Tibial artery (tissue), 4 donors: ENCODE measurements around the gene CCDC198.

Source experiments
- DNase-seq, 2 donors: peaks; one replicate each; pipeline ENCODE4 v3.0.0-alpha.2; 2019
- H3K27ac ChIP-seq, 2 donors: fragments of 200-600 bp; sonication (generic) in 1 of 2; 1 replicate in 1 of 2; 2 replicates in 1 of 2; pipeline ENCODE4 v1.5.1; 2018 to 2019; ENCODE audit warnings: mild to moderate bottlenecking in 1 of 2
- H3K27me3 ChIP-seq, 2 donors: fragments of 200-600 bp; sonication (generic) in 1 of 2; one replicate each; pipeline versions ENCODE4 v1.5.1 to v1.6.0; 2016 to 2019
- H3K36me3 ChIP-seq, 3 donors: fragments of 200-600 bp; sonication (generic) in 2 of 3; one replicate each; pipeline ENCODE4 v1.5.1; 2016 to 2019; ENCODE audit warnings: mild to moderate bottlenecking in 2 of 3
- H3K4me1 ChIP-seq, 4 donors: fragments of 200-600 bp; sonication (generic) in 2 of 4; 1 replicate in 3 of 4; 2 replicates in 1 of 4; pipeline ENCODE4 v1.5.1; 2016 to 2019
- H3K4me3 ChIP-seq, 2 donors: fragments of 200-600 bp; sonication (generic) in 1 of 2; 1 replicate in 1 of 2; 2 replicates in 1 of 2; pipeline ENCODE4 v1.5.1; 2018 to 2019; ENCODE audit warnings: mild to moderate bottlenecking in 2 of 2
- H3K9me3 ChIP-seq, 3 donors: fragments of 200-600 bp; sonication (generic) in 1 of 3; one replicate each; pipeline ENCODE4 v1.5.1; 2016 to 2019
- CTCF ChIP-seq, 2 experiments: fragments of 200-600 bp in 1 of 2; fragments of 450-650 bp in 1 of 2; IDR thresholded peaks; one replicate each; pipeline ENCODE4 v1.5.1; 2017 to 2019; ENCODE audit warnings: antibody characterized with exemption in 2 of 2, mild to moderate bottlenecking in 1 of 2, moderate library complexity in 1 of 2
- intact Hi-C: fragments of 100-400 bp; cut with DNase I; formaldehyde crosslinking; loops from one replicate; pipeline ENCODE4 v1.15.0; 2023; ENCODE audit warnings: low total_unique reads

Gene CCDC198

GRCh38 chr14:57470909-57471308, 22.7 kb downstream of the CCDC198 start:
- TF ChIP-seq CTCF (IDR thresholded peaks at IDR 0.05) = no peak
- no peak for DNase-seq
- Histone ChIP-seq H3K4me1 (no peaks in the 10 kb centered on the region), H3K9me3 (no peaks in the 10 kb centered on the region), H3K27ac (no peak overlapping the region), H3K36me3 (peaks cover 0 to 5% (median 0%) of the 10 kb centered on the region in 3 donors), H3K4me3 (no peak overlapping the region), H3K27me3 (no peaks in the 10 kb centered on the region)
- intact Hi-C loops = no loop called here

GRCh38 chr14:57464008-57464730, 29.5 kb downstream of the CCDC198 start:
- no peaks in the 10 kb centered on the region for H3K4me1 ChIP-seq
- DNase-seq = no peak
- no peaks in the 10 kb centered on the region for H3K27me3 ChIP-seq
- H3K36me3 ChIP-seq = no peaks in the 10 kb centered on the region
- H3K9me3 ChIP-seq = no peaks in the 10 kb centered on the region
- TF ChIP-seq CTCF (IDR thresholded peaks at IDR 0.05) = no peak
- no peak overlapping the region for H3K4me3 ChIP-seq
- H3K27ac ChIP-seq = no peak overlapping the region
- intact Hi-C loops = no loop called here

GRCh38 chr14:57462551-57462950, 31.1 kb downstream of the CCDC198 start:
- H3K4me1 ChIP-seq = no peaks in the 10 kb centered on the region
- intact Hi-C loops = no loop called here
- no peak for DNase-seq
- H3K27me3 ChIP-seq = no peaks in the 10 kb centered on the region
- no peak overlapping the region for H3K27ac ChIP-seq
- no peak for TF ChIP-seq CTCF (IDR thresholded peaks at IDR 0.05)
- no peaks in the 10 kb centered on the region for H3K9me3 ChIP-seq
- H3K4me3 ChIP-seq = no peak overlapping the region
- H3K36me3 ChIP-seq = no peaks in the 10 kb centered on the region

- intact Hi-C loops = no loop called here
- H3K27me3 ChIP-seq = no peaks in the 10 kb centered on the region
- H3K36me3 ChIP-seq = no peaks in the 10 kb centered on the region
- H3K4me1 ChIP-seq = no peaks in the 10 kb centered on the region
- H3K9me3 ChIP-seq = no peaks in the 10 kb centered on the region
- H3K27ac ChIP-seq = no peak overlapping the region
- no peak for TF ChIP-seq CTCF (IDR thresholded peaks at IDR 0.05)
- no peak for DNase-seq
- no peak overlapping the region for H3K4me3 ChIP-seq
Observed at GRCh38 chr14:57461777-57462320, 31.8 kb downstream of the CCDC198 start.

GRCh38 chr14:57435923-57436322, 57.7 kb downstream of the CCDC198 start:
- DNase-seq = no peak
- peaks cover 0 to 14% (median 0%) of the 10 kb centered on the region in 3 donors for H3K9me3 ChIP-seq
- intact Hi-C loops = no loop called here
- H3K27ac ChIP-seq = no peak overlapping the region
- no peaks in the 10 kb centered on the region for H3K4me1 ChIP-seq
- no peaks in the 10 kb centered on the region for H3K36me3 ChIP-seq
- no peak overlapping the region for H3K4me3 ChIP-seq
- H3K27me3 ChIP-seq = no peaks in the 10 kb centered on the region
- no peak for TF ChIP-seq CTCF (IDR thresholded peaks at IDR 0.05)
